CD1c-positive myeloid dendritic cell (primary cell): ENCODE data around the gene MED13.
"Not testable (repeated sequence)": the region's sequence is repeated elsewhere in the genome, so short reads cannot be mapped to it uniquely, and the experiment has no call there.

Source experiments
- DNase-seq: peaks from one replicate; pipeline ENCODE4 v3.0.0-alpha.2; 2016; ENCODE audit errors: extremely low spot score

Gene MED13

DNA sequence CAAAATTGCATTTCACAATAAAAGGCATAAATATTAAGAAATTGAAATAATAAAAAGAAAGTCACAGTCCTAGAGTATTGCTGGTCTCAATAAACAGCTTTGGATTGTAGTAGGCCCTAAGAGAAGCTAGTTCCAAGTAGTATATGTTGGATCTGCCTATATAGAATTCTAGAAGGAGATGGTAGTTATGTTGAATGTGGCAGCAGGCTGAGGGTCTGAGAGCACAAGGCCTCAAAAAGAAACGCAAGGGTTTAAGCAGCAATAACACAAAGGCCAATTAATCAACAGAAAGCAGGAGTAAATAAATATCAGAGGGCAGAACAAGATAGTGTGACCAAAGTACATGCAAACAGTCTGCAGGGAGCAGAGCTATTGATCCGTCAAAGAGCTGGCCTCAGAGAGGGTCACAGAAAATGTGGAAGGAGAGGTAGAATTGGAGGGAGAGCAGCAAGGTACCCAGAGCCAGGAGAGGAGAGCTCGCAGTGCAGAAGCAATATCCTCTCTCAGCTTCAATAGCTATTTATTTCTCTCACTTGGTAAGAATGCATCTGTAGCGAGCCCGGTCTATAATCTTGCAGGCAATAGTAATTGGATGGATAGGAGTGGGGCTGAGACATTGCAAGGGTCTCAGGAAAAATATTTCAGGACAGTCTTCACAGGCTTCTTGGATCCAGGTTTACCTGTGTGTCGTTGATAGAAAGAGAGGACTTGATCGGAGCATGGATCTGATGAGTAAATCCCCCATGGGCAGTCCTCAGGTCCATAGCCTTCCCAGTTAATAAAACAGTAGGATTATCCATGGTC lies 25.1 kb upstream of the MED13 start:
- no peak for DNase-seq

DNA sequence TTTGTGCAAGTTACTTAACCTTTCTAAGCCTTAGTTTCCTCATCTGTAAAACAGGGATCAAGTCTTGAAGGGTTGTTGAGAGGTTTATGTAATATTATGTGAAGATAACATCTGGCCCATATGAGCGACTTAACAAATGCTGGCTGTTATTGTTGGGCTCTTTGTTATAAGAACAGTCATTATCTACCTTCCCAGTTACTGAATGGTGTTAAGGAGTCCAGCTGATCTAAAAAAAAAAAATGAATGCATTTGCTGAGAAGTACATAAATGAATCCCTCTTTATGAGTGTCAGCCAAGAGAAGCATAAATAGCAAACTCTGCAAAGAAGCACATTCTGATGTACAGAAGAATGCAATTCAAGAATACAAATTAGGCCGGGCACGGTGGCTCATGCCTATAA lies 24.3 kb upstream of the MED13 start:
- DNase-seq, result no peak

DNA sequence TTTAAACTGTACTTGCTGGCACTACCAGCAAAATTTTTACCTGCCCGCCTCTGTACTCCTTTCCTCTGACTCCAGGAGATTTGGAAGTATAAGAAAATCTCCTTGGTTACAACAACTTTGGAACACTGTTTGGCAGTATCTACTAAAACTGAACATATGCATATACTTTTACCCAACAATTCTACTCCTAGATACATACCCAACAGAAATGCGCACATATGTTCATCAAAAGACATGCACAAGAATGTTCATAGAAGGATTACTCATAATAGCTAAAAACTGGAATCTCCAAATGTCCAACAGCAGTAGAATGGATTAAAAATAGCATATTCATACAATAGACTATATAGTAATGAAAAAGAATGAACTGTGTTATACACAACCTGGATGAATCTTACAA lies 21.7 kb upstream of the MED13 start:
- no peak for DNase-seq

DNA sequence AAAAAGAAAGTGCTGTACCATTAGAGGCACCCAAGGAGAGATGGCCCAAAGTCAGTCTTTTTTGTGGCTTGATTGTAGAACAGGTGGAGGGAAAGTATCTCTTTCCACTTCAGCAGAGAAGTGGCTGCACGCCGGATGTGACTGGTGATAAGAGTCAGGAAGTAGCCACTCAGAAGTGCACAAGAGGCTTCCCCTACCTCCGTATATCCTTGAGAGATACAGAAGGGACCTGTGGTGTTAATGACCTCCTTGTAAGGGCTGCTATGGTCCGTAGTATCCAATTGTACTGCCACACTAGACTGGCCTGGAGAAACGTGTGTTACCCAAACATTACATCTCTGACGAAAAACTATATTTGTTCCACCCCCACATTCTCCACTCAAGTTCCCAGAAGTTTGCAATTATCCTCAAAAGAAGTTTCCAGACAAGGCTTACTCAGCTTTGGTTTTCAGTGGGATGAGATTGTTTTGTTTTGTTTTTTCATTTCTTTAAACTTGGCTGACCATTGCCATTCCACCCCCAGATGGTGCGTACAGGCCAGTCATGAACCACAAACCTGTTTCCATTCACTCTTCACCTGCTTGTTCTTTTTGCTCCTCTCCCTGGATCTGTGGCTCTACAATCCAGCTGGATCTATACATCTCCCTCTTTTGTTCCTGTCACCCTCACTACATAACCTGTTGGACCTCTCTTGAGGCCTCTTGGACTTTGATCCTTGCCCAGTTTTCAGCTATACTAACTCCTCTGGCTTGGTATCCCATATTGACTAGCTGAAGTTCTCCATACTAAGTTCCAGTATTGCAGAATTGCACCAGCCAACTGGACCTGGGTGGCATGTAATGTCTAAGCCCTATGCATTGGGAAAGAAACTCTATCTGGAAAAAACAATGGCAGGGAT lies 20.7 kb upstream of the MED13 start:
- DNase-seq, result no peak

DNA sequence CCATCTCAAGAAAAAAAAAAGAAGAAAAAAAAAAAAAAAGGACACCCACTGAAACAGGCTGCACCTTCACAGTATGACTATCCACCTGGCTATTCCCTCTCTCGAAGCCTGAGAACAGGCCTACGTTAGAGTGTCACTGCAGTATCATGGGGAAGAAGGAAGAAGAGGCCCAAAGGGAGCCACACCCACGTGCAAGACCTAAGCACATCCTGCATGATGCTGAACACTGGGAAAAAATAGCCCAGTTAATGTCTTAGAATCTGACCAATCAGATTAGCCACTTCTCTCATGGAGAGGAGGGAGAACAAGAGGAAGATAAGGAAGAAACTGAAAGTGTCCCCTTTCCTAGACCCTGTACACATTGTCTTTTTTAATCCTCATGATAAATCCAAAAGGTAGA lies 19.5 kb upstream of the MED13 start:
- no peak for DNase-seq

DNA sequence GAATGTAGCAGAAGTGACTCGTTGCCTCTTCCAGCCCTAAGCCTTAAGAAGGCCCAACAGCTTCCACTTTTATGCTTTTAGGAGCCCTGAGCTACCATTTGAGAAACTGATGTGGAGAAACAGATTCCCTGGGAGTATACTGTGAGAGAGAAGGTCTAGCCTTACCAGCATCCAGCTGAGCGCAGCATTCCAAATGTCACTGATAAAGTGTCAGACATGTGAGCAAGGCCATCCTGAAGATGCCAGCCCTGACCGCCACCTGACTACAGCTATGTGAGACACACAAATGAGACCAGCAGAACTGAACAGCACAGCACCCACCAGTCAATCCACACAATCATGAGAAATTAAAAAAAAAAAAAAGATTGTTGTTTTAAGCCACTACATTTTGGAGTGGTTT lies 18.6 kb upstream of the MED13 start:
- DNase-seq, result no peak

DNA sequence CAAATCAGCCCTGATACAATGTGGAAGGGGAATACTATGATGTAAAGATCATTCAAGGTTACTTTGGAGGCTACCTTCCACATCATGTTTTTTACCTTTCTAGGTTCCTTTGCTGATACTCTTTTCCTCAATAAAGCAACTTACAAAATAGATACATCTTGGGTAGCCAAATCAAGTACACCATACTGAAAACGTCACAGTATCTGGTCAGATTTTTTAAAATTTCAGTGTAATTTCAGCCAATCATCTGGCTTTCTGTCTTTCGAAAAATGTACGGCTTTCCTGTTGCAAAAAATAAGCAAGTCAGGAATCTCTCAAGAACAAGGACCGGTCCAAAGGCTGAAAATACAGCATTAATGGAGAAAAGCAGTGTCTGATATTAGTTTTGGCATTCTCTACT lies 15.6 kb upstream of the MED13 start:
- DNase-seq, result no peak

DNA sequence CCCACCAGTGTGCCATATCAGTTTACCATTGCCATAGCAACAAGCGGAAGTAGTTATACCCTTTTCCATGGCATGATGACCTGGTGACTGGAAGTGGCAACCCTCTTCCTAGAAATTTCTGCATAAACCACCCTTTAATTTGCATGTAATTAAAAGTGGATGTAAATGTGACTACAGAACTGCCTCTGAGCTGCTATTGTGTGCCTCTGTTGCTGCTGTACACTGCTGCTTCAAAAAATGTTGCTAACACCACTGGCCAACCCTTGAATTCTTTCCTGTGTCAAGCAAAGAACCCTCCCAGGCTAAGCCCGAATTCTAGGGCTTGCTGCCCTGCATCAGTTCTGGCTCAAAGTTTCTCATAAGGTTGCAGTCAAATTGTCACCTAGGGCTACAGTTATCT lies 12.9 kb upstream of the MED13 start:
- DNase-seq, result no peak

DNA sequence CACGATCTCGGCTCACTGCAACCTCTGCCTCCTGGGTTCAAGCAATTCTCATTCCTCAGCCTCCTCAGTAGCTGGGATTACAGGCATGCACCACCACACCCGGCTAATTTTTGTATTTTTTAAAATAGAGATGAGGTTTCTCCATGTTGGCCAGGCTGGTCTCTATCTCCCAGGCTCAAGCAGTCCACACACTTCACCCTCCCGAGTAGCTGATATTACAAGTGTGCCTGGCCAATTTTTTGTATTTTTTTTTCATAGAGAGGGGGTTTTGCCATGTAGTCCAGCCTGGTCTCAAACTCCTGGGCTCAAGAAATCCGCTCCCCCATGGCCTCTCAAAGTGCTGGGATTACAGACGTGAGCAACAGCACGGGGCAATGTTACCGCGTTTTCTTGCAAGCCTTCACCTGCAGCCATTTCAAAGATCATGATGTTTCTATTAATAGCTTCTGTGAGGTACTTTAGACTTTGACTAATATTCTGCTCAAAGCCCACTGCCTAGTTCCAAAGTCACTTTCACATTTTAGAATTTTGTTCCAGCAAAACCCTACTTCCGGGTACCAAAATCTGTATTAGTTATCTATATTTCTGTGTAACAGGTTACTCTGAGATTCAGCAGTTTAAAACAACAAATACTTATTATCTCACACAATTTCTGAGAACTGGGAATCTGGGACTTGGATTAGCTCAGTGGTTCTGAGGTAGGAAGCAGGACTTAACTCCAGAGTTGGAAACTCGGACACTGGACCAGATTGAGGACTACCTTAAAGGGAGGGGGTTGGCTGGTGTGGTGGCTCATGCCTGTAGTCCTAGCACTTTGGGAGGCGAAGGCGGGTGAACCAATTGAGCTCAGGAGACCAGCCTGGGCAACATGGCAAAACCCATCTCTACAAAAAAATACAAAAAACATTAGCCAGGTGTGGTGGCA lies 12.0 kb upstream of the MED13 start:
- no peak for DNase-seq

DNA sequence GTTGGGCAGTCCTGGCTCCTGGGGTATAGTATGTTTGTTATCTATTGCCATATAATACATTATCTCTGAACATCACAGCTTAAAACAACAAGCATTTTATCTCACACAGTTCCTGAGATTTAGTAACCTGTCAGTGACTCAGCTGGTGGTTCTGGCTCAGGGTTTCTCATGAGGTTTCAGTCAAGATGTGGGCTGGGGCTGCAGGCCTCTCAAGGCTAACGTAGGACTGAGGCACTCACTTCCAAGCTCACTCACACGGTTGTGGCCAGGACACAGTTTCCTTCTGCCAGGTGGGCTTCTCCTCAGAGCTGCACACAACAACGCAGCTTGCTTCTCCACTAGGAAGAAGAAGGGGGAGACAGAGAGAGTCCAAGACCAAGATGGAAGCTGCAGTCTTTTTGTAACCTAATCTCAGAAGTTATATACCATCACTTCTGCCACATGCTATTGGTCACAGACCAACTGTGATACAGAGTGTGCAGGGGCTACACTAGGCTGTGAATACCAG lies 10.3 kb upstream of the MED13 start:
- no peak for DNase-seq

DNA sequence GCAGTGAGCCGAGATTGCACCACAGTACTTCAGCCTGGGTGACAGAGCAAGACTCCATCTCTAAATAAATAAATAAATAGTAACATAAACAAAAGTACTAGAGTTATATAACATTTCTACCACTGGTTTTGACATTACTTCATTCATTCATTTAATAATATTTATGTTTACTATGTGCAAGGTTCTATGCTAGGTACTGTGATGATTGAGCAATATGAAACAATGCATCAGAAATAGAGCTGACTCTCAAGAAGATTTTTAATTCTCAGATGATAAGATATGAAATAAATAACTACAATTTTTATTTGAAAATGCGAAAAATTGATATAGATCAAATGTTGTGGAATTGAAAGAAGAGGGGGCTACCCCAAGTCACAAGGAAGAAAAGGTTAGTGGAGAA lies 8.9 kb upstream of the MED13 start:
- no peak for DNase-seq

DNA sequence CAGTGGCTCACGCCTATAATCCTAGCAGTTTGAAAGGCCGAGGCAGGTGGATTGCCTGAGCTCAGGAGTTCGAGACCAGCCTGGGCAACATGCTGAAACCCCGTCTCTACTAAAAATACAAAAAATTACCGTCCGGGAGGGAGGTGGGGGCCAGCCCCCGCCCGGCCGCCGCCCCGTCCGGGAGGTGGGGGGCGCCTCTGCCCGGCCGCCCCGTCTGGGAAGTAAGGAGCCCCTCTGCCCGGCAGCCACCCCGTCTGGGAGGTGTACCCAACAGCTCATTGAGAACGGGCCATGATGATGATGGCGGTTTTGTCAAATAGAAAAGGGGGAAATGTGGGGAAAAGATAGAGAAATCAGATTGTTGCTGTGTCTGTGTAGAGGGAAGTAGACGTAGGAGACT lies 7.8 kb upstream of the MED13 start:
- DNase-seq, result not testable (repeated sequence)

DNA sequence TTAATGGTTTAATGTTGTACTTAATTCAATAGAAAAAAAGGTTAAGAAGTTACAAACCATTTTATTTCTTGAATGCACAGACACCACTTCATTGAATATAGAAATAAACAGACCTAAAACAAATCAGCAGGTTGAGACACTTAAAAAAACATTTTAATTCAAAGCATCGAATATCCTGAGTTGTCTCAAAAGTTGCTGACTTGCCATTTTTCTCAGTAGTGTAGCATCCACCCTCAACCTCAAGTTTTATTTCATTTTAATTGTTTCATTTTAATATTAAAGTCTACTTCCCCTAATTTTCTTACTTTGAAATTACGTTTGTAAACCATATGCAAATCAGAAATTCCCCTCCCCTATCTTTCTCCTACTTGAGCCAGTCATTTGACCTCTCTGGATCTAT lies 5.8 kb upstream of the MED13 start:
- DNase-seq, result no peak

DNA sequence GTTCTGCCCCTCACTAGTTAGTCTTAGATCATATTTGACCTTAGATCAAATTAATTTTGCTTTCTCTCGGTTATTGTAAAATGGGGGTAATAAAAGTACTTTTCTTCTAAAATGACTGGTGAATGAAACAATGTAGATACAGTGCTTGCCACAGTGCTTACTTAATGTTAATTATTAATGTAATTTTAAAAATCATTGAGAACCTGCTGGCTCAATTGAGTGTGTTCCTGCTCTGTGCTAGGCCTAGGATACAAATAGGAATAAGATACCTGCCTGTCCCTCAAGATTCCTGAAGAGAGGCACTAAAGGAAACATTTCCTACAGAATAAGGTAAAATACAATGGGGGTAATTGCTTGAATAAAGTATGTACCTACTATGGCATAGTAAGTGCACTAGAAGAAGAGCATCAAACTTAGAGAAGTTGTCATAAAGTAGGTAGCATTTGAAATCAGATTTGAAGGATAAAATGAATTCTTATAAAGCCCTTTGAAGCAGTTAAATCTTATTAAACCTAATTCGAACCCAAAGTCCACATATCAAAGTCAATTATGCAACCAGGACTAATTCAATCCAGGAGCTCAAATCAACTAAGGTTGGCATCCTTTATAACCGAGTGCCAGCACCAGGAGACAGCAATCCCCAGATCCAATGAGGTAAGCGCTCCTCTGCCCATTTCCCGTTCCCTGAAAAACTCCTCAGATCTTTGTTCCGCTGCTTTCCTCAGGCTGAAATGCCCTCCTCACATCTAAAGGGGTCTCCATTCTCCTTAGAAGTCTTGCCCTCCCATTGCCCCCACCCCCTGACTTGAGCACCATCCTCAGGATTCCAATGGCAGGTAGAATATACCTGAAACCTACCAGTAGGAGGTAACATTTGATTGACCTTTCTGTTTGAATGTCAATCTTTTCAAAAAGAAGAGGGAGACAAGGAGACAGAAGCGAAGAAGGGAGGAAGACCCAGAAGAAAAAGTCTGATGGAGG lies 2.4 kb upstream of the MED13 start:
- DNase-seq, result no peak

DNA sequence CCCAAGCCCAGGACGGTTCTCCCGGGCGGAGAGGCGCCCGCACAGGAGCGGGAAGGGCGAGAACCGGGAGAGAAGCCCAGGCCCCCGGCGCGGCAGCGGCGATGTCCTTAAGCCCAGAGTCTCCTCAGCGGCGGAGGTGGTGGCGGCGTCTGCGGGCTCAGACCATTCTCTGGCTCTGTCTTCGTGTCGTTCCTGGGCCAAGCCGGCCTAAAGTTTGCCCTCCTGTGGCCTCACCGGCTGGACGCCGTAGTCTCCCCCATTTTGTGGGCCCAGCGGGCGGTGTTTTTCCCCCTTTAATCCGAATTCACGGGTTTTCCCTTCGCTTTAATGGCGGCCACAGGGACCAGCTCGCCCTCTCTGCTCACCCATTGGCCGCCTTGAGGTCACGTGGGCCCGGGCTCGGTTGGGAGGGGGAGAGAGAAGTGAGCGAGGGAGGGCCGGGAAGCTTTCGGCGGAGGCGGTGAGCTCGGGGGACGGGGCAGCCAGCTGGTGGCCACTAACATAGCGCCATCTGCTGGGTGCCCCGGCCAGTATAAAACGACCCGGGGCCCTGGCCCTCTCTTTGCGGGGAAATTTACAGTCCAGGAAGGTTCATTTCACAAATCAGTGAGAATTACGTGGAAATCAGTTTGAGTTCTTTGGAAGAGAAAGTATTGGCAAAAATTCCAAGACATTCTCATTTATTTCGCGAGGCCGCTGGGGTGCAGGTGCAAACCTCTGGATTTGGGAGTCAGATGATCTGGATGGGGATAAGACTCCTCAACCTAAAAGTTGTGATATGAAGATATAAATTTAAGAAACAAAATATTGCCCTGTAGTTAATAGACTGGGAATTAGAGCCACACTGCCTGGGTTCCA lies 762 bp upstream of the MED13 start:
- peak; percentile 99 for DNase-seq

DNA sequence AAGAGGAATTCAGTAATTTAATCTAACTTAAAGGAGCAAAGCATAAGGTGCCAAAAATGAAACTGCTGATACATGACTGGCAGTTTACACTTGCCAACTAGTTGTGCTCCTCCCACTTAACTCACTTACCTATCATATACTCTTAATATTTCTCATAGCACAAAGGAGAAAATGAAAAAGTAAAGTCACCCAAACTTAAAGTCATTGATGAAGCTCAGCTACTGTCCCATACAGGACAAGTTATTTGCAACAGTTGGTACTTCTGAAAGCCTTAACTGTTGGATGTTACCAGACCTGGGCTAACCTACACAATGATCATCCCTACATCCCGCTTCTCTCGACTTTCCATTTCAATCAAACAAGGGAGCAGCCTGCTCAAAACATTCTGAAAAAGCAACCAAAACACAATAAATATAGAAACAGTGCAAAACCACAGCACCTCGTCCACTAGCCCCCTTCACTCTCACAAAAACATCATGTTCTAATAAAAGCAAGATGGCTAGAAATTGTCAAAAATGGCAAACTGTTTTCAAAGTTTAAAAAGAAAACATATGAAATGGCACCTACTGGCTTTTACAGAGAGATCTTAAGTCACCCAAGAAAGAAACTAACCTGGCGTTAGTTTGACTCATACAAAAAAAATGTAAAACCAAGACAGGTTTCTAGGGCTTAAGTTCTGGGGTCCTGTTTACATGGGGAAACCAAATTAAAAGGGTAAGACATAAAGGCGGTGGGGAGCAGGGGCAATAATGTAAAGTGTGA lies 868 bp downstream of the MED13 start:
- DNase-seq, result peak; percentile 27

DNA sequence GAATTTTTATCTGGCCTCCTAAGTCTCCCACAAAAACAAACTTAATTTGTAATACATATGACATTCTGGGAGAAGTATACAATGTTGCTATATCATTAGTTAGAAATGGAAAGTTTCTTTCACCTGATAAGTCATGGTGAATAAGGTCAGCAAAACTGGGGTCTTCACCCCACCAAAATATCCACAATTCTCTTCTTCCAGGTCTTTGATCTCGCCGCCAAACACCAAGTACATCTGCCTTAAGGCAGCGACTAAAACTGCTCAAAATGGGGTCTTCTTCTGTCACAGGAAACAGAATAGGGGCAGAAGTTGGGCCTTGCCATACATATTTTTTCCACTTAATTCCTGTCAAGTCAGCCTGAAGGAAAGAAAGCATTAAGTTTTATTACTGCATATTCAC lies 2.1 kb downstream of the MED13 start:
- DNase-seq, result no peak

DNA sequence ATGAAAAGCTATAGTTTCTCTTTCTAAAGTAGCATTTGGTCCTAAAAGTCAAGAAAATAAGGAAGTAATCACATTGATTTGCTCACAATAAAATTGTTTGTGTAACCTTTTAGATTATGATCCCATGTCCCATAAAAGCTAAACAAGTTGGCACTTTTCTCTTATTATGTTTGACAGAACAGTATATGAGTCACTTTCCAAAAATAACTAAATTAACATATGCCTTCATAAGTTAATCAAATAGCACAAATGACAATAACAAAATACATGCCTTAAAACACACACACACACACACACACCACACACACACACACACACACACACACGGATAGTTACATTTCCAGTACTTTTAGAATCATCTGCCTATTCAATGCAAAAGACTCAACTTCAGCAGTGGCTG lies 2.8 kb downstream of the MED13 start:
- peak; percentile 24 for DNase-seq

DNA sequence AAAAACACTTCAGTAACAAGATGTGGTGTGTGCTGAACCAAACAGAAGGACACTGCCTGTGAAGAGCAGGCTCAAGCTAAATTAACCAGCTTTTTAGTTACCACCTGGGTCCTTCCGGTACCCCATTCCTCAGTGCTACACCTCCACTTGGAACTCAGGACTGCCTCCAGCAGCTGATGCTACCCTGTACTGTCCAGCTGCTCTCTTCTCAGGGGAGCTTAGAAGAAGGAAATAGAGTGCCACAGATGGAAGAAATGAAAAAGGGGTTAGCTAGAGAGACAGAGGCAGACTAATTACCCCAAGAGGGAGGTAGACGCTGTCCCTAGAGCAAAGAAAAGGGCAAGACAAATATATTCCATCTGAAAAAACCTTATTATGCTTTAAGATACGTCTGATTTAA lies 5.7 kb downstream of the MED13 start:
- DNase-seq, result no peak
